ACC112 (cell line): Measurements from ENCODE around the gene ADAMTS5.

Experiments used
- H2AFZ ChIP-seq: fragments of 200-600 bp; sonication (generic); one replicate; pipeline ENCODE4 v1.6.0; 2017; ENCODE audit warnings: antibody characterized with exemption, low read length; ENCODE audit not compliant: unreplicated experiment
- H3K27ac ChIP-seq: fragments of 200-600 bp; sonication (generic); 2 replicates; pipeline ENCODE4 v1.5.1; 2014; ENCODE audit warnings: low read depth, mild to moderate bottlenecking, antibody characterized with exemption, low read length, moderate library complexity
- H3K27me3 ChIP-seq: fragments of 200-600 bp; sonication (generic); 2 replicates; pipeline ENCODE4 v1.6.1; 2014; ENCODE audit warnings: mild to moderate bottlenecking, antibody characterized with exemption, low read length, moderate library complexity, mixed read lengths; ENCODE audit not compliant: insufficient read depth
- H3K36me3 ChIP-seq: fragments of 200-600 bp; sonication (generic); 2 replicates; pipeline ENCODE4 v1.6.1; 2016; ENCODE audit warnings: mild to moderate bottlenecking, antibody characterized with exemption, low read length, moderate library complexity, mixed read lengths; ENCODE audit not compliant: insufficient read depth
- H3K4me1 ChIP-seq: fragments of 200-600 bp; sonication (generic); one replicate; pipeline ENCODE4 v1.6.1; 2016; ENCODE audit warnings: low read length, mixed read lengths; ENCODE audit not compliant: insufficient read depth, unreplicated experiment, control insufficient read depth
- H3K4me3 ChIP-seq: fragments of 200-600 bp; sonication (generic); 2 replicates; pipeline ENCODE4 v1.5.1; 2014; ENCODE audit warnings: mild to moderate bottlenecking, low read depth, low read length
- H3K79me2 ChIP-seq: fragments of 200-600 bp; sonication (generic); one replicate; pipeline ENCODE4 v1.6.0; 2016; ENCODE audit warnings: low read length; ENCODE audit not compliant: control insufficient read depth, unreplicated experiment, insufficient read depth

ADAMTS5 gene

GRCh38 chr21:26888256-26888655 is 78.6 kb downstream of the ADAMTS5 start:
- Histone ChIP-seq H3K36me3 (no peaks in the 10 kb centered on the region), H3K79me2 (no peaks in the 10 kb centered on the region), H3K4me1 (peaks cover 6% of the 10 kb centered on the region), H3K27ac (no peak overlapping the region), H2AFZ (no peak overlapping the region), H3K4me3 (no peak overlapping the region), H3K27me3 (no peaks in the 10 kb centered on the region)

- H3K4me3 ChIP-seq = no peak overlapping the region
- H3K79me2 ChIP-seq = no peaks in the 10 kb centered on the region
- H3K36me3 ChIP-seq = no peaks in the 10 kb centered on the region
- H3K4me1 ChIP-seq = peaks cover 6% of the 10 kb centered on the region
- no peak overlapping the region for H3K27ac ChIP-seq
- no peak overlapping the region for H2AFZ ChIP-seq
- H3K27me3 ChIP-seq = no peaks in the 10 kb centered on the region
Observed at GRCh38 chr21:26887251-26887650, 79.6 kb downstream of the ADAMTS5 start.

GRCh38 chr21:26884436-26884835 is 82.5 kb downstream of the ADAMTS5 start:
- Histone ChIP-seq H3K36me3 (no peaks in the 10 kb centered on the region), H3K4me3 (no peak overlapping the region), H3K79me2 (no peaks in the 10 kb centered on the region), H2AFZ (no peak overlapping the region), H3K27me3 (no peaks in the 10 kb centered on the region), H3K27ac (no peak overlapping the region), H3K4me1 (peaks cover 6% of the 10 kb centered on the region)

GRCh38 chr21:26883768-26884167 is 83.1 kb downstream of the ADAMTS5 start:
- Histone ChIP-seq H3K27me3 (no peaks in the 10 kb centered on the region), H2AFZ (no peak overlapping the region), H3K79me2 (no peaks in the 10 kb centered on the region), H3K27ac (no peak overlapping the region), H3K4me1 (peaks cover 6% of the 10 kb centered on the region), H3K36me3 (no peaks in the 10 kb centered on the region), H3K4me3 (no peak overlapping the region)

- peak overlapping the region; percentile 47 for H2AFZ ChIP-seq
- H3K27me3 ChIP-seq = no peaks in the 10 kb centered on the region
- H3K79me2 ChIP-seq = no peaks in the 10 kb centered on the region
- peaks cover 6% of the 10 kb centered on the region for H3K4me1 ChIP-seq
- no peaks in the 10 kb centered on the region for H3K36me3 ChIP-seq
- H3K27ac ChIP-seq = no peak overlapping the region
- H3K4me3 ChIP-seq = no peak overlapping the region
Observed at GRCh38 chr21:26881504-26882228, 85.2 kb downstream of the ADAMTS5 start.

GRCh38 chr21:26877018-26877417 is 89.9 kb downstream of the ADAMTS5 start:
- Histone ChIP-seq H3K36me3 (0 out of 2 replicates have a peak, but pooled peaks cover 3% of the 10 kb centered on the region), H3K4me3 (peak overlapping the region; percentile 22; the same call in 1 of the 2 replicates), H3K27me3 (no peaks in the 10 kb centered on the region), H2AFZ (peak overlapping the region; percentile 98), H3K79me2 (no peaks in the 10 kb centered on the region), H3K27ac (no peak overlapping the region), H3K4me1 (no peaks in the 10 kb centered on the region)

- Histone ChIP-seq H3K36me3 (0 out of 2 replicates have a peak, but pooled peaks cover 3% of the 10 kb centered on the region), H3K79me2 (no peaks in the 10 kb centered on the region), H3K4me1 (no peaks in the 10 kb centered on the region), H3K27me3 (no peaks in the 10 kb centered on the region), H2AFZ (no peak overlapping the region), H3K27ac (no peak overlapping the region), H3K4me3 (no peak overlapping the region)
Observed at GRCh38 chr21:26874347-26874746, 92.5 kb downstream of the ADAMTS5 start.
